Retinal pigment epithelial cell (primary cell): ENCODE measurements around the gene MAP3K10.

Experiments used
- DNase-seq: peaks from one replicate; pipeline ENCODE4 v3.0.0-alpha.2; 2010; ENCODE audit warnings: low read depth
- H3K4me3 ChIP-seq: 2 replicates; pipeline ENCODE4 v1.5.1; 2011; ENCODE audit warnings: mild to moderate bottlenecking, low read length, control low read depth, moderate library complexity
- TF ChIP-seq, protein P1 (sequence below): conservative IDR thresholded peaks from 2 replicates; pipeline ENCODE4 v1.5.1; 2011; ENCODE audit warnings: low read depth, low read length, control low read depth, inconsistent platforms

MAP3K10 gene

DNA sequence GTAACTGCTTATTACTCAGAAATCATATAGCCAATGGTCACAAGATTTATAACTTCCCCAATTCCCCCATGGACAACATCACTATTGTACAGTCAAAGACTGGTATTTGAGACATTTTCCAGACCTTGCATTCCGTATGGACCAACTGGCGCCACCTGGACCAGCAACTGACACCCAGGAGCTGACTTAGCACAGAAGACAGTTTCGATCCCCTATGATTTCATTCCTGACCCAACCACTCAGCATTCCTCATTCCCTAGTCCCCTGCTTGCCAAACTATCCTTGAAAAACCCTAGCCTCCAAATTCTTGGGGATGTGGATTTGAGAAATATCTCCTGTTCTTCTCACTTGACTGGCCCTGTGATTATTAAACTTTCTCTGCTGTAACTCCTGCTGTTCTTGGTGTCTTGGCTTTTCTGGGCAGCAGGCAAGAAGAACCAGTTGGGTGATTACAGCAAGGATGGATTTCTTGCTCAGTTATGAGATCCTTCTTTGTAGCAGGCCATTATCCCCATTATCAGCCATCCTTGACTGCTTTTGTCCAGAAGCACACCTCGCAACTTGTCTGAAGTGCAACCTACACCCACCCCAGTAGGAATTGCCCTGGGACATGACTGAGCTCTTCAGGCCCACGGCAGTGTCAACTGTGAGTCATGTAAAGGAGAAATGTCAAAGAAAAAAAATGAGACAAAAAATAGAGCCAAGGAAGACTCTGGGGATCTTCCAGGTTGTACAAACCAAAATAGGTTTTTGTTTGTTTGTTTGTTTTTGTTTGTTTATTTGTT lies 13.7 kb upstream of the MAP3K10 start:
- TF ChIP-seq, protein P1, sequence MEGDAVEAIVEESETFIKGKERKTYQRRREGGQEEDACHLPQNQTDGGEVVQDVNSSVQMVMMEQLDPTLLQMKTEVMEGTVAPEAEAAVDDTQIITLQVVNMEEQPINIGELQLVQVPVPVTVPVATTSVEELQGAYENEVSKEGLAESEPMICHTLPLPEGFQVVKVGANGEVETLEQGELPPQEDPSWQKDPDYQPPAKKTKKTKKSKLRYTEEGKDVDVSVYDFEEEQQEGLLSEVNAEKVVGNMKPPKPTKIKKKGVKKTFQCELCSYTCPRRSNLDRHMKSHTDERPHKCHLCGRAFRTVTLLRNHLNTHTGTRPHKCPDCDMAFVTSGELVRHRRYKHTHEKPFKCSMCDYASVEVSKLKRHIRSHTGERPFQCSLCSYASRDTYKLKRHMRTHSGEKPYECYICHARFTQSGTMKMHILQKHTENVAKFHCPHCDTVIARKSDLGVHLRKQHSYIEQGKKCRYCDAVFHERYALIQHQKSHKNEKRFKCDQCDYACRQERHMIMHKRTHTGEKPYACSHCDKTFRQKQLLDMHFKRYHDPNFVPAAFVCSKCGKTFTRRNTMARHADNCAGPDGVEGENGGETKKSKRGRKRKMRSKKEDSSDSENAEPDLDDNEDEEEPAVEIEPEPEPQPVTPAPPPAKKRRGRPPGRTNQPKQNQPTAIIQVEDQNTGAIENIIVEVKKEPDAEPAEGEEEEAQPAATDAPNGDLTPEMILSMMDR = no peak
- DNase-seq = no peak

DNA sequence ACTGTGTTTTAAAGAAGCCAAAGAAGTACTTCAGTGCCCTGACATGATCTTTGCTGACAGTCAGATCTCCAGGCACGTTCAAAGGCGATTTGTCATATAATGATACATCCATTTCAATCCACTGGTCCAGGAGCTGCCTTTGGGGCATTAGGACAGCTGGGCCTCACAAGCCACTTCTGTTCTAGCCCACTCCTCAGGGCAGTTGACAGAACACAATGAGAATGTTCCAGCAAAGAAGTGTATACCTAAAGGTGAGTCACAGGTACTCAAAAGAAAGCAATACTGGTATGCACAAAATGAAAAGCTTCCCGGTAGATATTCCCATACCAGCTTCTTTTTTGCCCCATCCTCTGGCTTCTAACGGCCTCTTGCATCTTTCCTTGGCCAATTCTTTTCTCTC lies 12.5 kb upstream of the MAP3K10 start:
- DNase-seq = no peak
- no peak overlapping the region for H3K4me3 ChIP-seq
- TF ChIP-seq, protein P1 = no peak

More for the DNA sequence above, 13.7 kb upstream of the MAP3K10 start:
- no peak overlapping the region for H3K4me3 ChIP-seq

DNA sequence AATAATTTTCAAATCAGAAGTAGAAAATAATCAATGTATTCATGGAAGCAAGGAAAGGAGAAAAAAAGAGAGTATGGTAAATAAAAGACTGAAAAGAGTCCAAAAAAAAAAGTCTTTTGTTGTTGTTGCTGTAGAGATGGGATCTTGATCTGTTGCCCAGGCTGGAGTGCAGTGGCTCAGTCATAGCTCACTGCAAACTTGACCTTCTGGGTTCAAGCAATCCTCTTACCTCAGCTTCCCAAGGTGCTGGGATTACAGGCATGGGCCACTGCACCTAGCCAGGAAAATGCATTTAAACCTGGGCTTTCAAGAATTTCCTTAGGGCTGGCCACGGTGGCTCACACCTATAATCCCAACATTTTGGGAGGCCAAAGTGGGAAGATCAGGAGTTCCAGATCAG lies 7.0 kb upstream of the MAP3K10 start:
- H3K4me3 ChIP-seq = no peak overlapping the region
- no peak for DNase-seq
- TF ChIP-seq, protein P1 = no peak

DNA sequence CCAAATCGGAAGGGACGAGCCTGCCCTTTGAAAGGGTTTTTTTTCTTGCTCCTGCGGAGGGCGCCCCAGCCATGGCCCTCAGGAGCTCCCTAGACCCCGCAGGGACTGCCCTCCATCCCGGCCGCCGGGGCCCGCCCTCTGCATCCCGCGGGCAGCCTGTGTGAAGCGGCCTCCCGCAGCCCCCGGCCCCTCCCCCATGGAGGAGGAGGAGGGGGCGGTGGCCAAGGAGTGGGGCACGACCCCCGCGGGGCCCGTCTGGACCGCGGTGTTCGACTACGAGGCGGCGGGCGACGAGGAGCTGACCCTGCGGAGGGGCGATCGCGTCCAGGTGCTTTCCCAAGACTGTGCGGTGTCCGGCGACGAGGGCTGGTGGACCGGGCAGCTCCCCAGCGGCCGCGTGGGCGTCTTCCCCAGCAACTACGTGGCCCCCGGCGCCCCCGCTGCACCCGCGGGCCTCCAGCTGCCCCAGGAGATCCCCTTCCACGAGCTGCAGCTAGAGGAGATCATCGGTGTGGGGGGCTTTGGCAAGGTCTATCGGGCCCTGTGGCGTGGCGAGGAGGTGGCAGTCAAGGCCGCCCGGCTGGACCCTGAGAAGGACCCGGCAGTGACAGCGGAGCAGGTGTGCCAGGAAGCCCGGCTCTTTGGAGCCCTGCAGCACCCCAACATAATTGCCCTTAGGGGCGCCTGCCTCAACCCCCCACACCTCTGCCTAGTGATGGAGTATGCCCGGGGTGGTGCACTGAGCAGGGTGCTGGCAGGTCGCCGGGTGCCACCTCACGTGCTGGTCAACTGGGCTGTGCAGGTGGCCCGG lies 815 bp downstream of the MAP3K10 start:
- DNase-seq = no peak
- TF ChIP-seq, protein P1 = no peak
- H3K4me3 ChIP-seq = peak overlapping the region; percentile 52

DNA sequence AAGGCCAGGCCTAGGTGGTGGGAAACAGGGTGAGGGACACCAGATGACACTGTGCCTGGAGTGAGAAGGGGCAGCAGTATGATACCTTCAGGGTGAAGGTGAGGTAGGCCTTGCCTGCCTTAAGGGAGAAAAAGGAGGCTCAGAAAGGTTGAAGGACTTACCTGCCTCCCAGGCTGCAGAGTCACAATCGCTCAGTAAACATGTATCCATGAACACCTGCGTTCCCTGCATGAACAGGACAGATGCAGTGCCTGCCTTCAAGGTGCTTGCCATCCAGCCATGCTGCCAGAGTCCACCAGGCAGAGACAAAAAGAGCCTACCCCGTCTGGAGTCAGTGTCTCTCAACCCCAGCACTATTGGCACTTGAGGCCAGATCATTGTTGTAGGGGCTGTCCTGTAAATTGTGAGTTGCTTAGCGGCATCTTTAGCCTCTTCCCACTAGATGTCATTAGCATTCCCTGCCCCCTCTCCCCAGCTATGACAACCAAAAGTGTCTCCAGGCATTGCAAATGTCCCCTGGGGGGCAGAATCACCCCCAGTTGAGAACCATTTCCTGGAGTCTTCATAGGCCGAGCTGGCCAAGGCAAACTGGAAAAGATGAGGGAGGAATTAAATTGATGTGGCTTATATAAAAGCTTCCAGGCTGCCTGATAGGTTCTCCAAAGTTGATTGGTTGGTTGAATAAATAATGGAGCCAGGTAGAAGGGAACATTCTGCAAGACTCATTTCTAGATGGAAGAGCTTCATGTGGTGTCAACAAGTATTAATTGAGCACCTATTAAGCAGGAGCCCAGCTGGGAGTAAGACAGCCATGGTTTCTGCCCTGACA lies 1.7 kb downstream of the MAP3K10 start:
- no peak overlapping the region for H3K4me3 ChIP-seq
- DNase-seq = no peak

DNA sequence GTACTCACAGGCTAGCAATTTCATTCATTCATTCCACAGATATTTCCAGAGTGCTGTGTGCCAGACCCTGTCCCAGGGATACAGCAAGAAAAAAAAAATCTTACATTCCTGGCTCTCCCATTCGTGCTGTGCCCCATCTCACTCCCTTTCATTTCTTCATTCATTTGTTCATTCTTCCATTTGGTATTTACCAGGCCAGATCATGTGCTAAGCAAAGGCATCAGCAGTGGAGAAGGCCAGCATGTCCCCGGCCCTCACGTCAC lies 2.3 kb downstream of the MAP3K10 start:
- no peak overlapping the region for H3K4me3 ChIP-seq
- no peak for DNase-seq
- TF ChIP-seq, protein P1 = no peak

More for the DNA sequence above, 1.7 kb downstream of the MAP3K10 start:
- TF ChIP-seq, protein P1 = no peak
